HG03025 (cell line): Measurements from ENCODE around the gene CDH13.

Source experiments
- ATAC-seq: cut with Tn5 transposase; IDR thresholded peaks from one replicate; pipeline ENCODE4 v1.9.1; 2021; ENCODE audit warnings: mild to moderate bottlenecking, moderate library complexity; ENCODE audit not compliant: unreplicated experiment, low FRiP score

The CDH13 gene

GRCh38 chr16:83075956-83076355 lies 449.2 kb downstream of the CDH13 start:
- no peak for ATAC-seq

DNA sequence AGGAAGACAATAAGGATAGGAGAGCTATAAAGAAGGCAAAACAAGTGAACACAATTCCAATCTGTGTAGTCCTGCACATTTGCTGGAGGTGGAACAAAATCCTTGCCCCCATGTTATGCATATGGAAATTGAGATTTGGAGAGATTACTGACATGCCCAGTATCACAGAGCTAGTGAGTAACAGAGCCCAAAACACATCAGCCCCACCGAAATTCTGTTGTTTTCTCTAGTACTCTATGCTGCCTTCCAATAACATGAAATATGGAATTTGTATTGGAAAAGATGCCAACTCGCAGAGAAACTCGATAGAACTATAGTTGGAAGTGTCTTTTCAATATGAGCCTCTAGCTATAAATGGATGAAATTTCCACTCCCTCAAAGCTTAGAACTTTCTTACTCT lies 456.6 kb downstream of the CDH13 start:
- no peak for ATAC-seq

GRCh38 chr16:83085660-83086059 lies 458.9 kb downstream of the CDH13 start:
- ATAC-seq, result no peak

- no peak for ATAC-seq
Observed at GRCh38 chr16:83095941-83096692, 469.3 kb downstream of the CDH13 start.

GRCh38 chr16:83098536-83098935 lies 471.8 kb downstream of the CDH13 start:
- ATAC-seq, result no peak

GRCh38 chr16:83100679-83101078 lies 473.9 kb downstream of the CDH13 start:
- no peak for ATAC-seq

DNA sequence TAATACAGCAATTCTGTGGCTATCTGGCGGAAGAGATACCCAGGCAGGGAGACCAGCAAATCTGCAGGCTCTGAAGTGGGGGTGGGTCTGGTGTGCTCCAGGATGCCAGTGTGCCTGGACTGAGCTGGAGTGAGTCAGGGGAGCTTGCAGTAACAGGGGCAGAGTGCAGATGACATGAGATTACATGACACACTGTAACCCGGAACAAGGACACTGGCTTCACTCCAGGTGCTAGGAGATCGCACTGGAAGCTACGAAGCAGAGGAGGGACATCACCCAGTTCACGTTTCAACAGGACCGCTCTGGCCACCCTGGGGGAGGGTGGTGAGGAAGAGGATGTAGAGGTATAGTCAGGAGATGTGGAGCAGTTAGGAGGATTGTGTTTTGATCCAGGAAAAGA lies 475.6 kb downstream of the CDH13 start:
- ATAC-seq, result no peak

- ATAC-seq, result no peak
Observed at GRCh38 chr16:83105279-83106077, 478.7 kb downstream of the CDH13 start.

DNA sequence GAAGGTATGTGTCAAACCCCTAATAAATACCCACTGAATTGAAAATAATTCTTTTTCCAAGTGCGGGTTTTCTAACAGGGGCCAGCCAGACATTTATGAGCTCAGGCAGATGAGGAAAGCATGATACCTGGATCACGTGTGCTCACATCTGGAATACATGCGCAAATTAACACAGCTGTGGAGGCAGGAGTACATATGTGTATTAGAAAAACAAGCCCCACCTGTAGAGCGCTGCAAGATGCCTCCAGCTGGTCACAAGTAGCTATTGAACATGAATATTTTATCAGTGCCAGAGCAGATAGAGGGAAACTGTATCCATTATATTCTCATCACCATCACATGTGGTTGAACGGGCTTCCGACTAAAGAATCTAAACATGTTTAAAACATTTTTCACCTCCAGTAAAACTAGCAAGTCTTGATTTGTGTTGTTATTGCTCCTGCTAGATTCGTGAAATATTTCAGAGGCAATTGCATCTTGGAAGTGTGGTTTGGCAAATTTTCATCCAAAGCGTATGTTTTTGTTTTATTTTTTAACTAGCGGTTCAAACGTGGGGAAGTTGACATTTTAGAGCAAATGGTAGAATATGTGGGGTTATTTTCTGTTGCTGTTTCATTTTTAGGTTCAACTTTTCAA lies 482.8 kb downstream of the CDH13 start:
- no peak for ATAC-seq

DNA sequence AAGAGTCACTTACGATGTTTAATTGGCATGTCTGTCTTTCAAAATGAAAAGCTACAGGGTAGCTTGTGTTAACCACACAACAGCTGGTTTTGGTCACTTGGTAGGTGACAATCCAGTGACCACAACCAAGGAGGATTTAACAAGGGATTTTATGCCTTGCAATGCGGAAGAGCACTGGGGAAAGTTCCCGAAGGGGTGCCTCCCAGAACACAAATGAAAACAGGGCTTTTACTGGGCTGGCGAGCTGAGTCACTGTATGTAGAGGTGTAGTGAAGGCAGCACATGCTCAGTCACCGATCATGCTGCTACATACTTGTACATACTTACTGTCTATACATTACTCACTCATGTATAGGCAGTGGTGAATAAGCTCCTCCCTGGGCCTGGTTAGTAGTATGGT lies 483.5 kb downstream of the CDH13 start:
- no peak for ATAC-seq

DNA sequence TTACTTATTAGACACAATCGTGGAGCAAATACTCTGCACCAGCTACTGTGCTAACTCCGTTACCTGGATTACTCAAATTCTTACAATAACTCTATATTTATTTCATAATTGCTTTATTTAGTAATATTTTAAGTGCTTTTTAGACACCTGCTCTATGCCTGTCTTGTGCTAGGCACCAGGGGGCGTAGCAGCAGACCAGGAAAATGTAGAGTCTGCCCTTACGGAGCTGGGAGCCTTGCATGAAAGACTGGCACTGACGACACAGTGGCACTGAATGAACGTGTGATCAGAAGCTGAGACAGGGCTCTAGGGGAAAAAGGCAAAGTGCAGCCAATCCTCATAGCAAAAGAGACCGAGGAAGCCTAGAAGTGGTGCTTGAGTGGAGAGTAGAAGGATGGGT lies 486.5 kb downstream of the CDH13 start:
- no peak for ATAC-seq

- ATAC-seq, result no peak
Observed at GRCh38 chr16:83113811-83114210, 487.0 kb downstream of the CDH13 start.

DNA sequence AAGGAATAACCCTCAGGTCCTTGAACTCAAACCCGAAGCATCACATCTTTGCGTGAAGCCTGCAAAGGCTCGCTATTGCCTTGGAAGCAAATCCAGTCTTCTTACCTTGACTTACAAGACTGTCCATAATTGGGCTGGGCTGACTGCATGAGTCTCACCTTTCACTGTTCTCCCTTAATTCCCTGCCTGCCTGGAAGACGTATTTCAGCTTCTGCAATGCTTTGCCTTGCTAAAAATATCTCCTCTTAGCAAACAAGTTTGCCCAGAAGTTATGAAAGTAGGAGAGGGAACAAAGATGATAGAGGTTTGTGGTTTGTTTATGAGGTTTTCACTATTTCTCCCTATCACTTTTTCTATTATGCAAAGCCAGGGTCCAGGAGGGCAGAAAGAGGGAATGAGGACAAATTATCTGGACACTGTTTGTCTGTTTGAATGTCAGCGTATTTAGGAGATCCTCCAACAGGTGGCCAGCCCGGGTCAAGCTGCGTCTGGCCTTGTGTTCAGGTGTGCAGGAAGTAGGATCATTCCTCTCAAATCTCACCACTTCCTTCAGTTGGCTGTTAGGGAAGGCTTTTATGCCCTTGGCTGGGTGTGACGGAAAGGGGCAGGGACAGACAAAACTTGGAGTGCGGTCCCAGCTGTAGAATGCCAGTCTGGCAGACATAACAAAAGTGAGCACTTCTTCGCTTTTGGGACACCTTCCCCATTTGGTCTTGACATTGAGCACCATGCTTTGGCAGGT lies 488.9 kb downstream of the CDH13 start:
- no peak for ATAC-seq

GRCh38 chr16:83116274-83116892 lies 489.6 kb downstream of the CDH13 start:
- no peak for ATAC-seq

- no peak for ATAC-seq
Observed at GRCh38 chr16:83117810-83118209, 491.0 kb downstream of the CDH13 start.

DNA sequence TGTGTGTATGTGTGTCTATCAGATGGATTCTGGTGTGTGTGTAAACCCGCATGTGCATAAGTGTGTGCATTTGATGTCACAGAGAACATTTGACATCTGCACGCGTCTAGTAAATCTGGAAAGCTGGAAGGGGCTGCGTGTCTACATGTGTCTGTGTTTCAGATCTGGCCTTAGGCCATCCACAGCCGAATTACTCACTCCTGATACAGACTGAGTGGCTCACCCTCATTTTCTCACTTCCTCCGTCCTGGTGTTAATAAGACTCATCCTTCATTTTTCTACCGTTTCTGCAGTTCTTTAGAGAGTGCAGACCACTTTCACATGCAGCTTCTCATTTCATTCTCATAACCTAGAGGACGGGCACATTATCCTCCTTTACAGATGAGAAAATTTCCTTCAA lies 491.6 kb downstream of the CDH13 start:
- ATAC-seq, result no peak

DNA sequence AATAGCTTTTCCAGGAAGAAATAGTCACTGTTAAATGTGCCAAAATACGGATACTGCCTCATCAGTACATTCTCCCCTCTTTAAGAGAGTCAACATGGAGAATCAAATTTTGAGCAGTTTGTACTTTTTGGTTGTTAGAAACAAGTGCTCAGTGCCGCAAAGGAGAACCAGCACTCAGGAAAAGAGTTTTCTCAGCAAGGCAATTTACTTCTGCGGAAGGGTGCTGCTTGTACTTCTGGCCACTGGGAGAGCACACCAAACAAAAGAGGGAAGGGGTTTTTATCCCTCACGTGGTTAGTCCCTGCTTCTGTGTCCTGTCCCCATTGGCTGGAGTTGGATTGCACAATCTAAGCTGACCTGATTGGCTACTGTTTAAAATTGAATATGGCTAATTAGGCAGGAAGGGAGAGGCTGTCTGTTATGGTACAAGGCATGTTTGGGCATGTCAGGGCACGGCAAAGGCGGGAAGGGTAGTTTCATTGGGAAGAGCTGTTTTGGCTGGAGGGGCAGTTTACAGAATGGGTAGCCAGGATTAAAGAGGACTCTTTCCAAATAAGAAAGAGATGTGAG lies 499.3 kb downstream of the CDH13 start:
- ATAC-seq, result no peak

GRCh38 chr16:83128041-83128440 lies 501.3 kb downstream of the CDH13 start:
- no peak for ATAC-seq

GRCh38 chr16:83130039-83130438 lies 503.3 kb downstream of the CDH13 start:
- ATAC-seq, result no peak

DNA sequence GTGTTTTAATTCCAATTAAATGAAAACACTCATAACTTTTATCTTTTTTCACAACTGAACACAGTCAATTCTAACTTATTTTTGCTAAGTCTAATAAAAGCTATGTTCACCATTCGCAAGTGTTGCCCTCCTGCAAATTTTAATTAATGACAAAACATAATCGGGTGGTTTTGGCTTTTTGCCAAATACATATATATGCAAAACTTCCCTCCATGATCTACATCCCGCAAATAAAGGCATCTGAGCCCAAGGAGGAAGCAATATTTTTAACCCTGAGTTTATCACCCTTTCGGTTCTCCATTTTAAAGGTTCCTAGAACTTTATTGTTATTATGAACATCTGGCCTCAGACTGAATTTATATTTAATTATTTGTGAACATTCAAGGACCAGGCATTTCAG lies 507.9 kb downstream of the CDH13 start:
- no peak for ATAC-seq
